ENCODE data around the gene ITPR2.

The ITPR2 gene

GRCh38 chr12:26728205-26729050 lies 104.6 kb downstream of the ITPR2 start:
- no peak for DNase-seq

DNA sequence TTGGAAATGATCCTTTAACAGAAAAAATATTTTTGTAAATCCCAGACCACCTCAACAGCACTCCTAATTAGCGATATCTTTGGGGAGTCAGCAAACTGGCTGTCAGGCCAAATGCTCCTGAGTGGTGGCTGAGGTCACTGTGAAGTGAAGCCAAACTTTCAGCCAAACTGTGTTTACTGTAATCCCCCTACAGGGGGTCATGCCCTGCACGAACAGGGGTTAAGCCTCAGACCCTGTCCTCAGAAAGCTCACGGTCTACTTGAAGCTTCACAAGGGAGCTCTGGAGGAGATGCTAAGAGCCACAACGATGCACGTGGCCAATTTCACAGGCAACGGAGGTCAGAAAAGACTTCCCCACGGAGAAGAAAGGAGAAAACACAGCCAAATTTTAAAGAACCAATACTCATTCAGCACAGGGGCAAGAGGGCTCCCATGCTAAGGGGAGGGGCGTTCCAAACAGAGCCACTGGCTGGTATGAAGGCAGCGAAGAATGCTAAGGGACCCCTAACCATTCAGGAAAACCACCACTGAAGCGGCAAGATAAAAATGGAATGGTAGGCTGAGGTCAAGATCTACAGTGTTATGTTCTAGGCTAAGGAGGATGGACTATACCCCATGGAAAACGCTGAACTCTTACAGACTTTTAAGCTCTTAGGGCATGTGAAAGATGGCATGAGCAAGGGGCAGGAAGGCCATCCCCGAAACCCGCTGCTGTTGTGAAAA lies 105.4 kb downstream of the ITPR2 start:
- no peak for DNase-seq

GRCh38 chr12:26726956-26727355 lies 106.0 kb downstream of the ITPR2 start:
- no peak for DNase-seq

DNA sequence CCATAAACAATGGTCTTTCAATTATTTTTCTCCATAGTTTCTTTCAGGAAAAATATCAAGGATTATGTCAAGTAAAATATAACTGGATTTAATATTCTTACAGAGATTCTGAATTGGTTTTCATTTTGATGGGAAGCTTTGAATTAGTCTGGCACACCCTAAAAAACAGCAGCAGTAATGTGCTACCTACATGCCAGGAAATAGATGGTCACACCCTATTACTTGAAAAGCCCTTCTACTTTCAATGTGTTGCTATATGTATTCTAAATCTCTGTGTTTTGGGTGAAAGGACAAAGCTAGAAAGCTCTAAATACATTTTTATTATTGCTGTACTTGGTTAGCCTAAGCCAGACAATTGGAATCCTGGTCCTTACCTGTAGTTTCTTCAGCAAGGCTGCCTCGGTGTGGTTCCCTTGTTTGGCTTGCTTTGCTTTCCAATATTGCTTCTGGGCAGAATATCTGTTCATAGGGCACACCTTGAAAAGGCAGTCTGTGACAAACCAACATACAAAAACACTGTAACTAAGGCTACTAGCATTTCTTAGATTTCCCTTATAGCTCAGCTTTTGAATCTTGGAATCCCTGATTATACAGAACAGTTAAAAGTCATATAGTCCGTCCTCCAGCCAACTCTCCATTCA lies 107.6 kb downstream of the ITPR2 start:
- no peak for DNase-seq

GRCh38 chr12:26724309-26724702 lies 108.7 kb downstream of the ITPR2 start:
- no peak for DNase-seq

DNA sequence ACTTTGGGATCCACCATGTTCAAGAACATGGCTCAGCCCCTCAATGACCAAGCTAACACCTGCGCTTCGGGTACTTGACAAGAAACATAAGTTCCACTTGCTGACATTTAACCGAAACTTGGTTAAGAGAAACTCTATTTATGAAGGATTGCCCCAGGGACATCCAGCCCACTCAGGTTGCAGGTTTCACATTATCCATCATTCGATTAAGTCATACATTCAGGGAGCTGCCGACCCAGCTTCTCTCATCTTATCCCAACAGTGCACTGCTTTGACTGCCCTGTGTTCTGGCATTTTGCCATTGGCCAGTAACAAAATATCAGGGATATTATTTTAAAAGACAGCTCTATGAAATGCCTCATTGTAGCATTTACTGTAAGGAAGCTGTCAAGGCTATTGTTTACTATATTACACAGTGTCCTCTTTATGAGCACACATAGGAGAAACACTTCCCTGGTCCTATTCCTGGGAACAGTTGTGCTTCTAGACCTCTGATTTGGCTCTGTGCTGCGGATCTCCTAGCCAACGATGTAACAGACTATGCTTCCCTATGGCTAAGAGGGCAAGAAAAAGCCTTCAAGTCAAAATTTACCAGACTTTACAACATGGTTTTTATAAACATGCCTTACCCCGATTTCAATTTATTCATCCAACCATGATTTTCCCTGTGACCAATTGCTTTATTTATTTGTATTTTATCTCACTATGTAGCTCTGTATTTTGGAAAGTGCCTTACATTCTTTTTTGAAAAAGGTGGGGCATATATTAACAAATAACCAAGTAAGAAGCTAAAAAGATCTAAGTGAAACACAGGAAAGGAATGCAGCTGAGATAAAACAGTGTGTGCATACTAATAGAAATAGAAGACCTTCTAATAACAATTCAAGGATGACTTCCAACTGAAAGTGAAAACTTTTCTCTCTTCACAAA lies 109.3 kb downstream of the ITPR2 start:
- DNase-seq = no peak

- DNase-seq = no peak
Observed at GRCh38 chr12:26721800-26722199, 111.2 kb downstream of the ITPR2 start.

DNA sequence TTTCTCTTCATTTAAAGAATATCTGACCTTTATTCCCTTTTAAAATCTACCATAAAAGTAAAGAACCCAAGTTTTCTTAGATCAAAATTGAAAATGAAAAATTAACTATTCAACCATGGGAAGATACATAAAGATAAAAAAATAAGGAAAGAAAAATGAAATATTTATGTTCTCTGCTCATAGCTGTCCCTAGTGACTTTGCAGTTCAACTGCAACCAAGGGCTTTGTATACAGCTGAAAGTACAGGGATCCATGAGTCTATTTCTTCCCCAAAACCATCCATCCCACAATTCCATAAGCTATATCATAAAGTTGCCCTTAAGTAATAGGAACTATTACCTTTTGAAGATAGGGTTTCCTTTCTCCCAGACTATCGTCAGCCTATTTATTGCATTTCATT lies 113.1 kb downstream of the ITPR2 start:
- no peak for DNase-seq

GRCh38 chr12:26717757-26718156 lies 115.2 kb downstream of the ITPR2 start:
- DNase-seq = no peak

GRCh38 chr12:26715232-26715631 lies 117.8 kb downstream of the ITPR2 start:
- DNase-seq = peak in 1 of 2 experiments; percentile 18

- DNase-seq = no peak
Observed at GRCh38 chr12:26713885-26714383, 119.1 kb downstream of the ITPR2 start.

DNA sequence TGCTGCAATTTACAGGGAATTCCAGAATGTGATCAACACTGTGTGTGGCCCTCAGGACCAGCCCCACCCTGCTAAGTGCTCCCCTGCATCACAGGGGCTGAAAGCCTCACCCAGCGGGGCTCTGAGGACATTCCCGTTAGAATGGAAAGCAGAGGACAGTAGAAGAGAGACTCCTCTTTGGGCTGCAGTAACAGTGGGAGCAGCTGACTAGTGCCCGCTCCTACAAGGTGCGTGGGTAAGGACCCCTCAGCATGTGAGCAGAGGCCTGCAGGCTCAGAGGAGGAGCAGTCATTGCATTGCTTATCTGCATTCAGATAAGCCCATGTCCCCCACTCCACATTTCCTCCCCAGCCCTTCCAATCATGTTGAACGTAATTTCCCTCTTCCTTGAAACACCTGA lies 120.1 kb downstream of the ITPR2 start:
- DNase-seq = no peak

GRCh38 chr12:26711569-26711968 lies 121.4 kb downstream of the ITPR2 start:
- no peak for DNase-seq

DNA sequence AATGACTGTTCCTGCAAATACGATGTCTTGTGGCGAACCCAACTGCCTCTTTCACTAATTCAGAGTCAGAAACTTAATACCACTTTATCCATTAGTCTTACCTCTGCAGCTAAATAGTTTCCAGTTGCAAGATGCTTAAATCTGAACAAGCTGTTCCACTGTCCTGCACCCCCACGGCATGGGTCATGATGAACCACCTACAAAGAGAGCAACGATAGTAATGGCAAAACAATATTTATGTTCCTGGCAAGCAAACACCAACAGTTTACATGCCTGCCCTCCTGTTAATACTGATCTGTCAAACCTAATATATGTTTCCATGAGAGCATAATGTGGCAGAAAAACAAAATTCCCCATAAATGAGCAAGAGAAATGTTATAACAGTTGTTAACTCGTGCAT lies 121.9 kb downstream of the ITPR2 start:
- DNase-seq = no peak

DNA sequence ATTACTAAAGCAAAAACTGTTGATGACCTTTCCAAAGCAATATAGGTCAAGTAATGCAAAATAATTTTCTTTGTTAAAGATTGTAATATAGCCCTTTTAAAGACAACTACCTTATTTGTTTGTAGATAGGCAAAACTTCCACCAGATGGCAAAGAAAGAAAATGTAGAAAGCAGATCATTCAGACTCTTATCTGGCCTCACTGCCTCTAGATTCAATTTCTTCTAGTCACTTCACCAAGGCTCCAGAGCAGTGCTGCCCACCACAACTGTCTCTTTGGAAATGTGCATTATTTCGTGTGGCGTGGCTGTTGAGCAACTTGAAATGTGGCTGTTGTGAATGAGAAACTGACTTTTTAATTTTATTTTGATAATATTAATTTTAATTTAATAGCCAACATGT lies 127.1 kb downstream of the ITPR2 start:
- DNase-seq = no peak

DNA sequence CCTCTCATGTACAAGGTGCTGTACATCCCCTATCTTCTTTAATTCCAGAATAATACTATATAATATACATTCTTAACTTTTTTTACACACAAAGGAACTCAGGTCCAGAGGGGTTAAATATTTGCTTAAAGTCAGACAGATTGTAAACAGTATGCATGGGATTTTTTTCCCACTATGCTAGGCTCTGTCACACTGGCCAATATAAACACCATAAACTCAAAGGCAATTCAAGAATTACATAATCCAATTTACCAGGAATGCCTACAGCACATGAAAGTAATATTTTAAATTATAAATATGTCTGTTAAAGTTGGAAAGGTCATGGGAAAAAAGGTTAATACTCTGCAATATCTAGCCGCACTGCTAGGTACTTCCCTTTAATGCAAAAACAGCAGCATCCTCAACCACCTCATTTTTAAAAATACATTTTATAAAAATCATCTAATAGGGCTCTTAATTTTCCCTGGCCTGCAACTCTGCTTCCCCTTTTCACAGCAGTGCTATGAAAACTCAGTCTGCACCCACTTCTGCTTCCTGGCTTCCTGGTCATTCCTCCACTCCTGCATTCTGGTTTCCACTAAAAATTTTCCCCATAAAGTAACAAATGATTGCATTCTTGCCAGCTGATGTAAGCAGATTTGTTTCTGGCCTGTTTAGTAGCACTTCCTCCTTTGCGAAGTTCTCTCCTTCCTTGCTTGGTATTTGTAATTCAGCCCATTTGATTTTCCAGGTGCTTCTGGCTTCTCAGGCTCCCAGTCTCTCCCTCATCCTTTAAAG lies 128.1 kb downstream of the ITPR2 start:
- no peak for DNase-seq

DNA sequence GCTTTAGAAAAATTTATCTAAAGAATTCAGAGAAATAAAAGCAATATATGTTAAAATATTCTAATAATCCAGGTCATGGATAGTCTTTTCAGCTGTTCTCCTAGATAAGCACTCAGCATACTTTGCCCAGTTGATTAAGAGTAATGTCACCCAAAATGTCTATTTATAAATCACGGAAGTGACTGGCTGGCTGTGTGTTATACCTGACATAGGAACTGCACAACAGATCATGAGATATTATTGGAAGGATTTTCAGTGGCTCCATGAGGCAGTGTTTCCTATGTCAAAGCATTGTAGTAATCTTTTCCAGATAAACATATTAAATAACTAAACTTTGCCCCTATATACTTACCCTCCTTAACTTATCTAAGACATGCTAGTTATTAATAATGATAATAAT lies 128.8 kb downstream of the ITPR2 start:
- DNase-seq = no peak

- no peak for DNase-seq
Observed at GRCh38 chr12:26702741-26703140, 130.3 kb downstream of the ITPR2 start.

GRCh38 chr12:26701604-26702215 lies 131.3 kb downstream of the ITPR2 start:
- no peak for DNase-seq

DNA sequence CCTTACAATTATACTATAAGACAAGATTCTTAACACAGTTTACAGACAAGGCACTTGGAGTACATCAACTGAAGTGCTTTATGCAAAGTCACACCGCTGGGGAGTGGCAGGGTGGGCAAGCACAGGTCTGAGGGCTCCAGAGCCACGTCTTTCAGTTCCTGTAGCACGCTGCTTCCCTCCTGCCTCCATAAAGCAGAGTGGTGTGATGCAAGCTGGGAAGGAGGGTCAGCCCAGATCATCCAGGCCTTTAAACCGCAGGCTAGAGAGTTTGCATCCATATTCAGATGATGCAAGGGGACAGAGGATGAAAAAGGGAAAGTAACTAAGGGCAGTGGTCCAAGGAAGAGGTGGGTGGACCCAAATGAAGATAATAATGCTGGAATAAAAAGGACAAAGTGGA lies 132.6 kb downstream of the ITPR2 start:
- DNase-seq = no peak

DNA sequence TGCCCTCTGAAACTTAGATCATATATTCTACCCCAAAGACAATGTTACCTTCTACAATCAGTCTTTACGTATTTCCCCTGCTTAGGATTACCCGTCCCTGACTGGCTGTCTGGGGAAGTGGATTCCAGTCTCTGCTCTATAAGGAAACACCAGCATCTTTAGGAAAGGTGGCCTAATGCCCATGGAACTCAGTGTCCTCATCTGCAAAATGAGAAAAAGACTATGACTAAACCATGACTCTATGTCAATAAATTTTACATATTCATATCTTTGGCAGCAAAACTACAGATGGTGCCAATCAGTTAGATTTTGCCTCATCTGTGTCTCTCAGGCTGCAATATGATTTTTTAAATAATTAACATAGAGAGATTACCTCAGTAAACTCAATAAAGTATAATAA lies 133.8 kb downstream of the ITPR2 start:
- DNase-seq = no peak
